Naive thymus-derived CD4-positive, alpha-beta T cell (primary cell): ENCODE data around the gene PRKACB. TPM values are rescaled to one million over a fixed set of nuclear protein-coding genes. Genes with fewer than 3 reads are reported as not detected.
A peak's percentile ranks its signal among the peaks of the same experiment; 100 is the strongest.

Source experiments
- ATAC-seq: fragments of 150-1000 bp; cut with Tn5 transposase; 2 replicates; pipeline ENCODE4 v1.10.0; 2021; ENCODE audit warnings: mild to moderate bottlenecking, moderate library complexity
- CTCF ChIA-PET: fragments of 350-600 bp; sonication (Branson Sonifier 250); formaldehyde crosslinking; loops from one replicate; lab custom pipeline; 2021; ENCODE audit warnings: antibody characterized with exemption; lab: Charles Lee
- POLR2A ChIA-PET: fragments of 350-600 bp; sonication (Branson Sonifier 250); formaldehyde crosslinking; loops from one replicate; lab custom pipeline; 2021; ENCODE audit warnings: antibody characterized with exemption, inconsistent platforms; lab: Charles Lee
- DNase-seq, 9 donors: peaks; one replicate each; pipeline versions ENCODE4 v3.0.0 to v3.0.0-alpha.2; 2020 to 2022; ENCODE audit warnings: mixed read lengths in 1 of 9
- H3K27ac ChIP-seq: one replicate; pipeline ENCODE4 v1.7.0; 2013; ENCODE audit warnings: mild to moderate bottlenecking, low read depth, low read length, moderate library complexity
- H3K27me3 ChIP-seq, 2 donors: one replicate each; pipeline ENCODE4 v1.7.0; 2013; ENCODE audit warnings: low read length in 2 of 2, mild to moderate bottlenecking in 2 of 2, moderate library complexity in 2 of 2; ENCODE audit not compliant: control insufficient read depth in 2 of 2, insufficient read depth in 2 of 2
- H3K36me3 ChIP-seq, 3 experiments: 1 replicate in 2 of 3; 2 replicates in 1 of 3; pipeline ENCODE4 v1.7.0; 2013; ENCODE audit warnings: low read length in 3 of 3, mild to moderate bottlenecking in 3 of 3, moderate library complexity in 1 of 3; ENCODE audit not compliant: insufficient read depth in 3 of 3, control insufficient read depth in 2 of 3
- H3K4me1 ChIP-seq, 2 donors: one replicate each; pipeline ENCODE4 v1.7.0; 2013; ENCODE audit warnings: low read length in 2 of 2, mild to moderate bottlenecking in 2 of 2, moderate library complexity in 1 of 2; ENCODE audit not compliant: control insufficient read depth in 2 of 2, insufficient read depth in 2 of 2
- H3K4me3 ChIP-seq: 2 replicates; pipeline ENCODE4 v1.7.0; 2013; ENCODE audit warnings: mild to moderate bottlenecking, low read length
- H3K9me3 ChIP-seq, 3 experiments: 1 replicate in 2 of 3; 2 replicates in 1 of 3; pipeline ENCODE4 v1.7.0; 2013; ENCODE audit warnings: low read length in 3 of 3; ENCODE audit not compliant: control insufficient read depth in 2 of 3
- H3K27ac Mint-ChIP-seq, 9 donors: one replicate each; pipeline ENCODE4 v1.8.0; 2020 to 2022; ENCODE audit warnings: mixed read lengths in 9 of 9, mild to moderate bottlenecking in 8 of 9, moderate library complexity in 5 of 9, inconsistent platforms in 2 of 9
- H3K27me3 Mint-ChIP-seq, 5 donors: one replicate each; pipeline ENCODE4 v1.8.0; 2021 to 2022; ENCODE audit warnings: mixed read lengths in 5 of 5, mild to moderate bottlenecking in 1 of 5
- H3K36me3 Mint-ChIP-seq, 5 donors: one replicate each; pipeline ENCODE4 v1.8.0; 2020 to 2022; ENCODE audit warnings: mixed read lengths in 5 of 5, mild to moderate bottlenecking in 3 of 5, inconsistent platforms in 1 of 5
- H3K4me1 Mint-ChIP-seq, 7 donors: one replicate each; pipeline ENCODE4 v1.8.0; 2020 to 2022; ENCODE audit warnings: mixed read lengths in 7 of 7, mild to moderate bottlenecking in 3 of 7, inconsistent platforms in 1 of 7
- H3K4me3 Mint-ChIP-seq, 10 donors: one replicate each; pipeline ENCODE4 v1.8.0; 2020 to 2022; ENCODE audit warnings: mild to moderate bottlenecking in 10 of 10, mixed read lengths in 10 of 10, moderate library complexity in 6 of 10, inconsistent platforms in 2 of 10
- H3K9me3 Mint-ChIP-seq, 11 donors: one replicate each; pipeline ENCODE4 v1.8.0; 2020 to 2022; ENCODE audit warnings: mixed read lengths in 11 of 11, mild to moderate bottlenecking in 4 of 11, inconsistent platforms in 1 of 11, moderate library complexity in 1 of 11
- intact Hi-C, 2 donors: fragments of 100-400 bp; cut with micrococcal nuclease; formaldehyde crosslinking; loops; one replicate each; pipeline ENCODE4 v1.15.1; 2023
- polyA plus RNA-seq, 2 donors: library from polyadenylated mRNA; unstranded; fragments of 300-500 nt; fragmentation: Illumina TruSeq; gene quantifications; one replicate each; pipeline ENCODE4 v1.2.3, GENCODE V29; 2021
- total RNA-seq, 6 experiments: library from RNA in 5 of 6; stranded (reverse) in 5 of 6; gene quantifications; 1 replicate in 5 of 6; 2 replicates in 1 of 6; pipeline ENCODE4 v1.2.3 and lab custom pipeline; 2021 to 2026

PRKACB gene
- total and polyA plus RNA-seq, 7 experiments from 2014 or later = 71.1 to 176 (median 95.0) TPM

GRCh38 chr1:84122780-84123382 lies 21.2 kb upstream of the PRKACB start:
- POLR2A ChIA-PET = no interaction called here
- Histone ChIP-seq H3K27me3 (no peaks in the 10 kb centered on the region), H3K36me3 (no peaks in the 10 kb centered on the region), H3K4me3 (no peak overlapping the region), H3K27ac (no peak overlapping the region), H3K9me3 (no peaks in the 10 kb centered on the region), H3K4me1 (no peaks in the 10 kb centered on the region)
- peak in 7 of 9 donors; percentile 20 to 58 (median 44) for DNase-seq
- peak; percentile 78 for ATAC-seq
- Mint-ChIP-seq H3K27ac (no peak overlapping the region), H3K27me3 (peaks cover 0 to 10% (median 0%) of the 10 kb centered on the region in 5 donors), H3K9me3 (no peaks in the 10 kb centered on the region), H3K4me3 (no peak overlapping the region), H3K4me1 (no peaks in the 10 kb centered on the region), H3K36me3 (peaks cover 0 to 4% (median 0%) of the 10 kb centered on the region in 5 donors)
- intact Hi-C loops = loop anchor here (1.0 to 10.0 kb wide), 8 partner anchors 46 to 1348 kb away; partner anchors contain the start of gene TTLL7 (in 1 of the 2)
- CTCF ChIA-PET = interaction anchor here (0.7 to 2.0 kb wide), 4 partner anchors 191 to 705 kb away, joined by 3 to 15 read pairs (median 4); no protein-coding TSS in a partner anchor

GRCh38 chr1:84133479-84133878 lies 10.6 kb upstream of the PRKACB start:
- ChIA-PET CTCF (interaction anchor here (1.1 kb wide), 1 partner anchor 645 kb away, joined by 3 read pairs; no protein-coding TSS in a partner anchor), POLR2A (interaction anchor here (0.7 kb wide), 1 partner anchor 14 kb away, joined by 3 read pairs; no protein-coding TSS in a partner anchor)
- ATAC-seq (no peak), DNase-seq (no peak)
- Histone ChIP-seq H3K9me3 (no peaks in the 10 kb centered on the region), H3K4me3 (no peak overlapping the region), H3K27me3 (no peaks in the 10 kb centered on the region), H3K4me1 (peaks cover 0 to 4% of the 10 kb centered on the region in 2 donors), H3K27ac (no peak overlapping the region), H3K36me3 (no peaks in the 10 kb centered on the region)
- Mint-ChIP-seq H3K27me3 (peaks cover 0 to 4% (median 0%) of the 10 kb centered on the region in 5 donors), H3K36me3 (peaks cover 0 to 13% (median 0%) of the 10 kb centered on the region in 5 donors), H3K9me3 (peaks cover 0 to 8% (median 0%) of the 10 kb centered on the region in 11 donors), H3K4me1 (peaks cover 9 to 18% (median 17%) of the 10 kb centered on the region in 7 donors), H3K27ac (peak overlapping the region in 1 of 9 donors; percentile 70), H3K4me3 (no peak overlapping the region)
- intact Hi-C loops = no loop called here

GRCh38 chr1:84135341-84135740 lies 8.7 kb upstream of the PRKACB start:
- peaks cover 0 to 10% (median 0%) of the 10 kb centered on the region in 5 donors for H3K36me3 Mint-ChIP-seq
- Histone ChIP-seq H3K4me3 (no peak overlapping the region), H3K27ac (no peak overlapping the region), H3K27me3 (no peaks in the 10 kb centered on the region), H3K4me1 (peaks cover 0 to 4% of the 10 kb centered on the region in 2 donors), H3K9me3 (no peaks in the 10 kb centered on the region), H3K36me3 (no peaks in the 10 kb centered on the region)
- no peaks in the 10 kb centered on the region for H3K27me3 Mint-ChIP-seq
- peaks cover 9 to 18% (median 17%) of the 10 kb centered on the region in 7 donors for H3K4me1 Mint-ChIP-seq
- peak overlapping the region in 2 of 9 donors; percentile 19 to 24 for H3K27ac Mint-ChIP-seq
- DNase-seq (no peak), ATAC-seq (no peak)
- intact Hi-C loops = no loop called here
- peaks cover 0 to 8% (median 0%) of the 10 kb centered on the region in 11 donors for H3K9me3 Mint-ChIP-seq
- CTCF ChIA-PET = interaction anchor here (0.6 to 1.6 kb wide), 4 partner anchors 75 to 618 kb away, joined by 3 to 4 read pairs (median 4); no protein-coding TSS in a partner anchor
- POLR2A ChIA-PET = interaction anchor here (0.5 kb wide), 1 partner anchor 1123 kb away, joined by 5 read pairs; no protein-coding TSS in a partner anchor
- H3K4me3 Mint-ChIP-seq = no peak overlapping the region

GRCh38 chr1:84141182-84142003 lies 2.7 kb upstream of the PRKACB start:
- ChIA-PET CTCF (interaction anchor here (0.5 to 9.7 kb wide), 15 partner anchors 9 to 797 kb away, joined by 3 to 167 read pairs (median 3); no protein-coding TSS in a partner anchor), POLR2A (interaction anchor here (0.8 to 5.1 kb wide), 4 partner anchors 295 to 432 kb away, joined by 3 to 105 read pairs (median 5); partner anchors contain the start of gene CTBS)
- Mint-ChIP-seq H3K27me3 (no peaks in the 10 kb centered on the region), H3K9me3 (peaks cover 0 to 7% (median 0%) of the 10 kb centered on the region in 11 donors), H3K27ac (peak overlapping the region in 8 of 9 donors; percentile 15 to 99 (median 55)), H3K36me3 (peaks cover 0 to 7% (median 0%) of the 10 kb centered on the region in 5 donors), H3K4me1 (peaks cover 3 to 29% (median 20%) of the 10 kb centered on the region in 7 donors), H3K4me3 (peak overlapping the region in 2 of 10 donors; percentile 12 to 51)
- peaks cover 13 to 17% of the 10 kb centered on the region in 2 donors for H3K4me1 ChIP-seq
- no peaks in the 10 kb centered on the region for H3K27me3 ChIP-seq
- no peaks in the 10 kb centered on the region for H3K36me3 ChIP-seq
- intact Hi-C loops = loop anchor here (1.0 to 5.0 kb wide), 11 partner anchors 246 to 1136 kb away; partner anchors contain the start of genes BCL10 (in 1 of the 2) and SYDE2 (in 1 of the 2)
- H3K27ac ChIP-seq = no peak overlapping the region
- no peak overlapping the region for H3K4me3 ChIP-seq
- ATAC-seq = peak; percentile 25
- peak in 5 of 9 donors; percentile 22 to 50 (median 47) for DNase-seq
- no peaks in the 10 kb centered on the region for H3K9me3 ChIP-seq

GRCh38 chr1:84145068-84145467 lies 997 bp downstream of the PRKACB start:
- Histone ChIP-seq H3K36me3 (no peaks in the 10 kb centered on the region), H3K4me1 (peaks cover 27 to 33% of the 10 kb centered on the region in 2 donors), H3K27ac (peak overlapping the region; percentile 74), H3K9me3 (no peaks in the 10 kb centered on the region), H3K4me3 (peak overlapping the region; percentile 71), H3K27me3 (no peaks in the 10 kb centered on the region)
- H3K4me1 Mint-ChIP-seq = peaks cover 19 to 55% (median 43%) of the 10 kb centered on the region in 7 donors
- peak overlapping the region; percentile 88 to 100 (median 96) for H3K4me3 Mint-ChIP-seq
- CTCF ChIA-PET = interaction anchor here (0.5 to 9.7 kb wide), 10 partner anchors 41 to 610 kb away, joined by 3 to 167 read pairs (median 4); partner anchors contain the start of genes CTBS, GNG5 and SPATA1
- H3K9me3 Mint-ChIP-seq = no peaks in the 10 kb centered on the region
- peaks cover 0 to 7% (median 0%) of the 10 kb centered on the region in 5 donors for H3K36me3 Mint-ChIP-seq
- peak overlapping the region; percentile 97 to 100 (median 99) for H3K27ac Mint-ChIP-seq
- peak; percentile 48 for ATAC-seq
- POLR2A ChIA-PET = interaction anchor here (0.7 to 5.1 kb wide), 21 partner anchors 9 to 1129 kb away, joined by 3 to 105 read pairs (median 5); partner anchors contain the start of genes CTBS, GNG5, SAMD13 and SPATA1
- no peaks in the 10 kb centered on the region for H3K27me3 Mint-ChIP-seq
- intact Hi-C loops = loop anchor here (1.0 to 2.0 kb wide), 10 partner anchors 20 to 1114 kb away; partner anchors contain the start of genes CTBS (in 2 of the 2), C1orf52 (in 1 of the 2), GNG5 (in 1 of the 2) and SAMD13 (in 1 of the 2)
- DNase-seq = peak in 7 of 9 donors; percentile 38 to 62 (median 53)
